GM12801 (cell line): Measurements from ENCODE around the gene DDX55.

Experiments
- TF ChIP-seq, protein P1 (sequence below): IDR thresholded peaks from one replicate; pipeline ENCODE4 v1.5.1; 2011; ENCODE audit warnings: control low read depth; ENCODE audit not compliant: insufficient read length; ENCODE audit errors: extremely low read depth

The DDX55 gene

GRCh38 chr12:123602651-123603195 is 824 bp downstream of the DDX55 start:
- TF ChIP-seq, protein P1, sequence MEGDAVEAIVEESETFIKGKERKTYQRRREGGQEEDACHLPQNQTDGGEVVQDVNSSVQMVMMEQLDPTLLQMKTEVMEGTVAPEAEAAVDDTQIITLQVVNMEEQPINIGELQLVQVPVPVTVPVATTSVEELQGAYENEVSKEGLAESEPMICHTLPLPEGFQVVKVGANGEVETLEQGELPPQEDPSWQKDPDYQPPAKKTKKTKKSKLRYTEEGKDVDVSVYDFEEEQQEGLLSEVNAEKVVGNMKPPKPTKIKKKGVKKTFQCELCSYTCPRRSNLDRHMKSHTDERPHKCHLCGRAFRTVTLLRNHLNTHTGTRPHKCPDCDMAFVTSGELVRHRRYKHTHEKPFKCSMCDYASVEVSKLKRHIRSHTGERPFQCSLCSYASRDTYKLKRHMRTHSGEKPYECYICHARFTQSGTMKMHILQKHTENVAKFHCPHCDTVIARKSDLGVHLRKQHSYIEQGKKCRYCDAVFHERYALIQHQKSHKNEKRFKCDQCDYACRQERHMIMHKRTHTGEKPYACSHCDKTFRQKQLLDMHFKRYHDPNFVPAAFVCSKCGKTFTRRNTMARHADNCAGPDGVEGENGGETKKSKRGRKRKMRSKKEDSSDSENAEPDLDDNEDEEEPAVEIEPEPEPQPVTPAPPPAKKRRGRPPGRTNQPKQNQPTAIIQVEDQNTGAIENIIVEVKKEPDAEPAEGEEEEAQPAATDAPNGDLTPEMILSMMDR: no peak

- TF ChIP-seq, protein P1: no peak
Observed at GRCh38 chr12:123607756-123608155, 5.9 kb downstream of the DDX55 start.

GRCh38 chr12:123608182-123608581 is 6.3 kb downstream of the DDX55 start:
- TF ChIP-seq, protein P1: no peak

DNA sequence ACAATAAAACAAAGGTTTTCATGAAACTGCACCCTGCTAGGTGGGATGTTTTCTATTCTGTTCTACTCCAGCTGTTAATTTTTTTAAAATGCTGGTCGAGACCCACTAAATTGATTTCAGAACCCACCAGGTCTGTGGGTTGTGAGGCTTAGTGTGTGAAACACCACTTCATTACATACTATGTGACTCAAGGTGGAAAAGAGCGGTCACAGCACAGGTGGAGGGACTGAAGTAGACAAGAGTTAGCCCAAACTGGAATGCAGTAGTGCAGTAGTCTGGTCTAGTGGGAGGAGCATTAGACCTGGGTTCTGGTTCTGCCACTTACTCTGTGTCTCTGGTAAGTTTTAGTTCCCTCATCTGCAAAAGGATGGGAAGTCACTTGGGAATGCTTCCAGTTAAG is 12.2 kb downstream of the DDX55 start:
- TF ChIP-seq, protein P1: no peak

DNA sequence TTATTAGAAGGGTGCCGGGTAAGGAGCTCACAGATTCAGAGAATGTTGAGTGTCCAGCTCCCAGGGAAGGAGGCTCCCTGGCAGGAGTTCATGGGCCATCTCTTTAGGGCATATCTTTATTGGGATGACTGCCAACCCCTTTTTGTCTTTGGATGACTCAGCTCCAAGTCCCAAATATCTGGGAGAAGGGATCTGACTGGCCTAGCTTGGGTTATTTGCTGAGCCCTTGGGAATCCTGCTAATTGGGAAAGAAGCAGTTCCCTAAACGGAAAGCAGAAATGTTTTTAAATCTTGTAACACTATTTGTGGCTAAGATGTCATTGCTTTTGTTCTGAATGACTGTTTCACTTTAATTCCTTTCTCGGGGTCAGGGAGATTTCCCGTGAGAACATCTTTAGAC is 12.6 kb downstream of the DDX55 start:
- TF ChIP-seq, protein P1: no peak

GRCh38 chr12:123617144-123617543 is 15.2 kb downstream of the DDX55 start:
- TF ChIP-seq, protein P1: no peak

- TF ChIP-seq, protein P1: no peak
Observed at GRCh38 chr12:123617580-123617979, 15.7 kb downstream of the DDX55 start.
